GM18868 (cell line): ENCODE measurements around the gene KDM1B.

Experiments used
- ATAC-seq: cut with Tn5 transposase; IDR thresholded peaks from one replicate; pipeline ENCODE4 v1.9.1; 2021; ENCODE audit warnings: mild to moderate bottlenecking, moderate library complexity; ENCODE audit not compliant: unreplicated experiment

Gene KDM1B

GRCh38 chr6:18155150-18155863 is at the start of gene KDM1B:
Gene KDM1B (plus strand): TSS chr6:18155422. CDS start chr6:18159896, 4,474 bp downstream.
- ATAC-seq: peak; percentile 83

- no peak for ATAC-seq
Observed at GRCh38 chr6:18107061-18107460, 48.2 kb upstream of the KDM1B start.

GRCh38 chr6:18110162-18110561 is 45.1 kb upstream of the KDM1B start:
- no peak for ATAC-seq

GRCh38 chr6:18115356-18115755 is 39.9 kb upstream of the KDM1B start:
- no peak for ATAC-seq

- ATAC-seq: no peak
Observed at GRCh38 chr6:18117136-18117535, 38.1 kb upstream of the KDM1B start.

GRCh38 chr6:18118330-18118729 is 36.9 kb upstream of the KDM1B start:
- no peak for ATAC-seq

GRCh38 chr6:18119236-18119635 is 36.0 kb upstream of the KDM1B start:
- no peak for ATAC-seq

- ATAC-seq: no peak
Observed at GRCh38 chr6:18121580-18122127, 33.6 kb upstream of the KDM1B start.

GRCh38 chr6:18122128-18123093 is 32.8 kb upstream of the KDM1B start, which contains the start of gene NHLRC1:
Gene NHLRC1 (minus strand): TSS chr6:18122677. CDS start chr6:18122606, 71 bp downstream.
- ATAC-seq: peak; percentile 100

GRCh38 chr6:18126121-18126520 is 29.1 kb upstream of the KDM1B start:
- ATAC-seq: no peak

- ATAC-seq: no peak
Observed at GRCh38 chr6:18132346-18132745, 22.9 kb upstream of the KDM1B start.

GRCh38 chr6:18135171-18135570 is 20.1 kb upstream of the KDM1B start:
- ATAC-seq: no peak

GRCh38 chr6:18136260-18136659 is 19.0 kb upstream of the KDM1B start:
- ATAC-seq: no peak

- no peak for ATAC-seq
Observed at GRCh38 chr6:18138906-18139305, 16.3 kb upstream of the KDM1B start.

- ATAC-seq: no peak
Observed at GRCh38 chr6:18139935-18140621, 15.1 kb upstream of the KDM1B start.

GRCh38 chr6:18141805-18142590 is 13.2 kb upstream of the KDM1B start:
- ATAC-seq: no peak

- no peak for ATAC-seq
Observed at GRCh38 chr6:18142591-18142861, 12.7 kb upstream of the KDM1B start.

GRCh38 chr6:18147160-18147559 is 8.1 kb upstream of the KDM1B start:
- ATAC-seq: no peak

GRCh38 chr6:18147616-18148015 is 7.6 kb upstream of the KDM1B start:
- no peak for ATAC-seq

GRCh38 chr6:18148304-18149025 is 6.8 kb upstream of the KDM1B start:
- no peak for ATAC-seq
